SK-N-SH (cell line): ENCODE results near the gene ZEB1. TPM values are rescaled to one million over a fixed set of nuclear protein-coding genes. Genes with fewer than 3 reads are reported as not detected.

Experiments used
- CTCF ChIA-PET: fragments of 300-600, 350-600 bp; formaldehyde crosslinking; extraction: SDS; loops from one replicate; lab custom pipeline; 2021; lab: Yijun Ruan, JAX
- POLR2A ChIA-PET: fragments of 350-600 bp; sonication (Branson Sonifier 250); formaldehyde crosslinking; extraction: SDS; loops from one replicate; lab custom pipeline; 2020; ENCODE audit warnings: antibody characterized with exemption, inconsistent platforms; lab: Yijun Ruan, JAX
- DNase-seq: peaks from one replicate; pipeline ENCODE4 v3.0.0; 2012
- H2AFZ ChIP-seq: fragments of 200-600 bp; sonication (generic); 2 replicates; pipeline ENCODE4 v1.8.1; 2016; ENCODE audit warnings: antibody characterized with exemption, mild to moderate bottlenecking, low read depth
- H3F3A ChIP-seq: fragments of 200-600 bp; sonication (generic); replicated peaks from 2 replicates; pipeline ENCODE3; 2016; ENCODE audit warnings: antibody characterized with exemption, mild to moderate bottlenecking; ENCODE audit not compliant: insufficient read depth
- H3K27ac ChIP-seq, 2 experiments: fragments of 200-500 bp in 1 of 2; fragments of 200-600 bp in 1 of 2; sonication (Bioruptor generic) in 1 of 2; sonication (generic), shearing (Covaris generic) in 1 of 2; 2 replicates each; pipeline versions ENCODE4 v1.5.1 to v1.6.1; 2014 to 2016; ENCODE audit warnings: low read depth in 2 of 2, inconsistent platforms in 1 of 2, low read length in 1 of 2, mild to moderate bottlenecking in 1 of 2, mixed read lengths in 1 of 2
- H3K27me3 ChIP-seq: fragments of 200-600 bp; sonication (generic), shearing (Covaris generic); 2 replicates; pipeline ENCODE4 v1.6.1; 2016; ENCODE audit warnings: mixed run types; ENCODE audit not compliant: insufficient read depth
- H3K36me3 ChIP-seq, 2 experiments: fragments of 200-500 bp in 1 of 2; fragments of 200-600 bp in 1 of 2; sonication (Bioruptor generic) in 1 of 2; sonication (generic) in 1 of 2; replicated peaks in 1 of 2; 2 replicates each; pipeline versions ENCODE3 to v1.5.1; 2014 to 2016; ENCODE audit warnings: low read length in 1 of 2, mild to moderate bottlenecking in 1 of 2; ENCODE audit not compliant: insufficient read depth in 2 of 2, control insufficient read depth in 1 of 2
- H3K4me1 ChIP-seq, 2 experiments: fragments of 200-500 bp in 1 of 2; fragments of 200-600 bp in 1 of 2; sonication (Bioruptor generic) in 1 of 2; sonication (generic), shearing (Covaris generic) in 1 of 2; 2 replicates each; pipeline versions ENCODE4 v1.5.1 to v1.6.1; 2014 to 2016; ENCODE audit warnings: low read depth in 1 of 2, low read length in 1 of 2, mixed run types in 1 of 2; ENCODE audit not compliant: insufficient read depth in 2 of 2, control insufficient read depth in 1 of 2
- H3K4me2 ChIP-seq: fragments of 200-600 bp; sonication (generic), shearing (Covaris generic); 2 replicates; pipeline ENCODE4 v1.6.1; 2017; ENCODE audit warnings: mixed run types
- H3K4me3 ChIP-seq, 2 experiments: fragments of 200-500 bp in 1 of 2; fragments of 200-600 bp in 1 of 2; sonication (Bioruptor generic) in 1 of 2; sonication (generic), shearing (Covaris generic) in 1 of 2; 2 replicates each; pipeline versions ENCODE4 v1.5.1 to v1.8.1; 2014 to 2016; ENCODE audit warnings: low read depth in 2 of 2, inconsistent platforms in 1 of 2, low read length in 1 of 2, mild to moderate bottlenecking in 1 of 2, mixed read lengths in 1 of 2, moderate library complexity in 1 of 2
- H3K79me2 ChIP-seq: fragments of 200-600 bp; sonication (generic); 2 replicates; pipeline ENCODE4 v1.8.1; 2017; ENCODE audit warnings: mild to moderate bottlenecking; ENCODE audit not compliant: insufficient read depth
- H3K9ac ChIP-seq: fragments of 200-600 bp; sonication (generic); 2 replicates; pipeline ENCODE4 v1.6.1; 2017; ENCODE audit warnings: mixed run types
- H3K9me2 ChIP-seq: fragments of 200-600 bp; sonication (generic); 2 replicates; pipeline ENCODE4 v1.6.1; 2017; ENCODE audit warnings: mixed run types
- H3K9me3 ChIP-seq: fragments of 200-600 bp; sonication (generic); 2 replicates; pipeline ENCODE4 v1.6.1; 2017; ENCODE audit warnings: mixed run types, mild to moderate bottlenecking, moderate library complexity
- H4K20me1 ChIP-seq: fragments of 200-600 bp; sonication (generic); 2 replicates; pipeline ENCODE4 v1.6.1; 2017; ENCODE audit warnings: mild to moderate bottlenecking, mixed run types; ENCODE audit not compliant: insufficient read depth
- ELF1 ChIP-seq: IDR thresholded peaks from 2 replicates; pipeline ENCODE4 v1.4.0; 2012
- RFX5 ChIP-seq: IDR thresholded peaks from 2 replicates; pipeline ENCODE4 v1.6.1; 2012; ENCODE audit warnings: mild to moderate bottlenecking, improper control_type of control experiment, low read length
- TAF1 ChIP-seq: IDR thresholded peaks from 2 replicates; pipeline ENCODE4 v1.6.1; 2012; ENCODE audit warnings: low read depth, mild to moderate bottlenecking, low read length, moderate library complexity, borderline replicate concordance
- WGBS: methylation state at CpG from one replicate; pipeline ENCODE4 v1.1.6; 2017; ENCODE audit warnings: low lambda C conversion rate; 5-methylcytosine and 5-hydroxymethylcytosine counted together
- polyA plus RNA-seq, 3 experiments: library from polyadenylated mRNA; depleted of rRNA; stranded (reverse); fragments of >200 nt; gene quantifications; 2 replicates each; pipeline ENCODE4 v1.2.3, GENCODE V29; 2012
- TF ChIP-seq, protein P1 (sequence below): IDR thresholded peaks from 2 replicates; pipeline ENCODE4 v1.4.0; 2012; ENCODE audit warnings: low read depth, borderline replicate concordance
- TF ChIP-seq, protein P2 (sequence below): IDR thresholded peaks from 2 replicates; pipeline ENCODE4 v1.4.0; 2012; ENCODE audit warnings: low read depth, borderline replicate concordance
- TF ChIP-seq, protein P3 (sequence below): IDR thresholded peaks from 2 replicates; pipeline ENCODE4 v1.6.1; 2012; ENCODE audit warnings: mild to moderate bottlenecking, low read depth, low read length, moderate library complexity
- TF ChIP-seq, protein P4 (sequence below): fragments of 200-600 bp; sonication (generic); IDR thresholded peaks from 2 replicates; pipeline ENCODE4 v1.6.1; 2017; ENCODE audit warnings: antibody characterized with exemption, mild to moderate bottlenecking, moderate library complexity

Gene ZEB1
- polyA plus RNA-seq, 1 of the 3 experiments (the other 2 are of a cell fraction) = 5.4 TPM

DNA sequence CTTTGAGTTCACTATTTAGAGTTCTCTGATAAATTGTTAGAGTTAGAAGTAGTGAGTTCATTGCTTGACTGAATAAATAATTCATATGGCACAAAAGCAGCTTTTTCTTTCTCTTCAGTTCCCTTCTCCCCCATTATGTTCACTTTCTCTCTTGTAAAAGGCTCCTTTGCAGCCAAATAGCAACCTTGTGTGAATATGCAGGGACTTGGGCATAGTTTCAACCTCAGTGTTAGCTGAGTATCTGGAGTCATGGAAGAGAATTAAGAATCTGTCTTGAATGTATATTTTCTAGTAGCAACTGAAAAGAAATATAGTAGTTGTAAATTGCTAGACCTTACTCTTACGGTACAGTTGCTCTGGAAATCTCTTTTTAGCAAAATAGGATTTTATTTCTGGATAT, 31.9 kb downstream of the ZEB1 start (continued):
- TF ChIP-seq, protein P1, sequence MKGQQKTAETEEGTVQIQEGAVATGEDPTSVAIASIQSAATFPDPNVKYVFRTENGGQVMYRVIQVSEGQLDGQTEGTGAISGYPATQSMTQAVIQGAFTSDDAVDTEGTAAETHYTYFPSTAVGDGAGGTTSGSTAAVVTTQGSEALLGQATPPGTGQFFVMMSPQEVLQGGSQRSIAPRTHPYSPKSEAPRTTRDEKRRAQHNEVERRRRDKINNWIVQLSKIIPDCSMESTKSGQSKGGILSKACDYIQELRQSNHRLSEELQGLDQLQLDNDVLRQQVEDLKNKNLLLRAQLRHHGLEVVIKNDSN = no peak
- TF ChIP-seq TAF1 = no peak
- no peak for TF ChIP-seq RFX5
- TF ChIP-seq, protein P2, sequence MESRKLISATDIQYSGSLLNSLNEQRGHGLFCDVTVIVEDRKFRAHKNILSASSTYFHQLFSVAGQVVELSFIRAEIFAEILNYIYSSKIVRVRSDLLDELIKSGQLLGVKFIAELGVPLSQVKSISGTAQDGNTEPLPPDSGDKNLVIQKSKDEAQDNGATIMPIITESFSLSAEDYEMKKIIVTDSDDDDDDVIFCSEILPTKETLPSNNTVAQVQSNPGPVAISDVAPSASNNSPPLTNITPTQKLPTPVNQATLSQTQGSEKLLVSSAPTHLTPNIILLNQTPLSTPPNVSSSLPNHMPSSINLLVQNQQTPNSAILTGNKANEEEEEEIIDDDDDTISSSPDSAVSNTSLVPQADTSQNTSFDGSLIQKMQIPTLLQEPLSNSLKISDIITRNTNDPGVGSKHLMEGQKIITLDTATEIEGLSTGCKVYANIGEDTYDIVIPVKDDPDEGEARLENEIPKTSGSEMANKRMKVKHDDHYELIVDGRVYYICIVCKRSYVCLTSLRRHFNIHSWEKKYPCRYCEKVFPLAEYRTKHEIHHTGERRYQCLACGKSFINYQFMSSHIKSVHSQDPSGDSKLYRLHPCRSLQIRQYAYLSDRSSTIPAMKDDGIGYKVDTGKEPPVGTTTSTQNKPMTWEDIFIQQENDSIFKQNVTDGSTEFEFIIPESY = no peak

DNA sequence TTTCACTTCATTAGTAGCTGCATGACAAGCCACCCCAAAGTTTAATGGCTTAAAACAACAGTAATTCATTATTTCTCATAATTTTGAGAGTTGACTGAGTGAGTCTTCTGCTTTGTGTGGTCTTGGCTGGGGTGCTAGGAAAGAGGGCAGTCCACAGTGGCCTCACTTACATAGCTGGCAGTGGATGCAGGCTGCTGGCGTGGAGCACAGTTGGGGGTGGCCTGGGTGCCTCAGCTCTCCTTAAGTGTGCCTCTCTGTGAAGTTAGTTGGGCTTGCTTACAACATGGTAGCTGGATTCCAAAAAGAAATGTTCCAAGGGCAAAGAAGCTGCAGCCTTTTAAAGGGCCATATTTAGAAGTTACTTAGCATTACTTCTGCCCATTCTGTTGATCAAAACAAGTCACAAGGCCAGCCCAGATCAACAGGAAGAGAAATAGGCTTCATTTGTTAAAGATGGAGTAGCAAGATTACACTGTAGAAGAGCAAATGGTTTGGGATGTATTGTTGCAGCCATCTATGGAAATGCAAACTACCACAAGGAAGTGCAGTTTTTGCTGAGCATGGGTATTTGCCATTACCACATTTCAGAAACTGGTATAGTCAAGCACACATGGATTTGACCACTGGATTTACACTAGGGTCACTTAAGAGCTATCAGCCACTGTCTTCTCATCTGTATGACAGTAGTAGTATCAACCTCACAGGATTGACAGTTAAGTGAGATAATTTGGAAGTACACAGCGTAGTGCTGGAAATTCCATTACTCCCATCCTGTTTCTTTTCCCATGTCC, 33.6 kb downstream of the ZEB1 start:
- H3K27me3 ChIP-seq = no peaks in the 10 kb centered on the region
- TF ChIP-seq ELF1 = no peak
- TF ChIP-seq, protein P3, sequence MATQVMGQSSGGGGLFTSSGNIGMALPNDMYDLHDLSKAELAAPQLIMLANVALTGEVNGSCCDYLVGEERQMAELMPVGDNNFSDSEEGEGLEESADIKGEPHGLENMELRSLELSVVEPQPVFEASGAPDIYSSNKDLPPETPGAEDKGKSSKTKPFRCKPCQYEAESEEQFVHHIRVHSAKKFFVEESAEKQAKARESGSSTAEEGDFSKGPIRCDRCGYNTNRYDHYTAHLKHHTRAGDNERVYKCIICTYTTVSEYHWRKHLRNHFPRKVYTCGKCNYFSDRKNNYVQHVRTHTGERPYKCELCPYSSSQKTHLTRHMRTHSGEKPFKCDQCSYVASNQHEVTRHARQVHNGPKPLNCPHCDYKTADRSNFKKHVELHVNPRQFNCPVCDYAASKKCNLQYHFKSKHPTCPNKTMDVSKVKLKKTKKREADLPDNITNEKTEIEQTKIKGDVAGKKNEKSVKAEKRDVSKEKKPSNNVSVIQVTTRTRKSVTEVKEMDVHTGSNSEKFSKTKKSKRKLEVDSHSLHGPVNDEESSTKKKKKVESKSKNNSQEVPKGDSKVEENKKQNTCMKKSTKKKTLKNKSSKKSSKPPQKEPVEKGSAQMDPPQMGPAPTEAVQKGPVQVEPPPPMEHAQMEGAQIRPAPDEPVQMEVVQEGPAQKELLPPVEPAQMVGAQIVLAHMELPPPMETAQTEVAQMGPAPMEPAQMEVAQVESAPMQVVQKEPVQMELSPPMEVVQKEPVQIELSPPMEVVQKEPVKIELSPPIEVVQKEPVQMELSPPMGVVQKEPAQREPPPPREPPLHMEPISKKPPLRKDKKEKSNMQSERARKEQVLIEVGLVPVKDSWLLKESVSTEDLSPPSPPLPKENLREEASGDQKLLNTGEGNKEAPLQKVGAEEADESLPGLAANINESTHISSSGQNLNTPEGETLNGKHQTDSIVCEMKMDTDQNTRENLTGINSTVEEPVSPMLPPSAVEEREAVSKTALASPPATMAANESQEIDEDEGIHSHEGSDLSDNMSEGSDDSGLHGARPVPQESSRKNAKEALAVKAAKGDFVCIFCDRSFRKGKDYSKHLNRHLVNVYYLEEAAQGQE = no peak
- TF ChIP-seq, protein P4, sequence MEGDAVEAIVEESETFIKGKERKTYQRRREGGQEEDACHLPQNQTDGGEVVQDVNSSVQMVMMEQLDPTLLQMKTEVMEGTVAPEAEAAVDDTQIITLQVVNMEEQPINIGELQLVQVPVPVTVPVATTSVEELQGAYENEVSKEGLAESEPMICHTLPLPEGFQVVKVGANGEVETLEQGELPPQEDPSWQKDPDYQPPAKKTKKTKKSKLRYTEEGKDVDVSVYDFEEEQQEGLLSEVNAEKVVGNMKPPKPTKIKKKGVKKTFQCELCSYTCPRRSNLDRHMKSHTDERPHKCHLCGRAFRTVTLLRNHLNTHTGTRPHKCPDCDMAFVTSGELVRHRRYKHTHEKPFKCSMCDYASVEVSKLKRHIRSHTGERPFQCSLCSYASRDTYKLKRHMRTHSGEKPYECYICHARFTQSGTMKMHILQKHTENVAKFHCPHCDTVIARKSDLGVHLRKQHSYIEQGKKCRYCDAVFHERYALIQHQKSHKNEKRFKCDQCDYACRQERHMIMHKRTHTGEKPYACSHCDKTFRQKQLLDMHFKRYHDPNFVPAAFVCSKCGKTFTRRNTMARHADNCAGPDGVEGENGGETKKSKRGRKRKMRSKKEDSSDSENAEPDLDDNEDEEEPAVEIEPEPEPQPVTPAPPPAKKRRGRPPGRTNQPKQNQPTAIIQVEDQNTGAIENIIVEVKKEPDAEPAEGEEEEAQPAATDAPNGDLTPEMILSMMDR = no peak
- H3K9me2 ChIP-seq = no peaks in the 10 kb centered on the region
- no peak overlapping the region for H2AFZ ChIP-seq
- no peak overlapping the region for H3K4me2 ChIP-seq
- H3K4me1 ChIP-seq = peaks cover 4 to 5% of the 10 kb centered on the region in 2 experiments; a peak in 3 of 4 replicates
- DNase-seq = no peak
- H3K9ac ChIP-seq = no peak overlapping the region
- WGBS = 97% methylated on average over 2 of the region's 2 CpGs
- peaks cover 12% of the 10 kb centered on the region for H3F3A ChIP-seq
- peaks cover 8% of the 10 kb centered on the region; the same call in 1 of the 2 replicates for H4K20me1 ChIP-seq
- H3K9me3 ChIP-seq = no peaks in the 10 kb centered on the region
- no peak overlapping the region for H3K27ac ChIP-seq
- no peak overlapping the region for H3K4me3 ChIP-seq
- ChIA-PET CTCF (interaction anchor here (0.6 kb wide), 1 partner anchor 849 kb away, joined by 3 read pairs; no protein-coding TSS in a partner anchor), POLR2A (no interaction called here)
- H3K36me3 ChIP-seq = no peaks in the 10 kb centered on the region
- H3K79me2 ChIP-seq = peaks cover 87% of the 10 kb centered on the region
